ENCODE measurements around the gene OR51M1.

DNA sequence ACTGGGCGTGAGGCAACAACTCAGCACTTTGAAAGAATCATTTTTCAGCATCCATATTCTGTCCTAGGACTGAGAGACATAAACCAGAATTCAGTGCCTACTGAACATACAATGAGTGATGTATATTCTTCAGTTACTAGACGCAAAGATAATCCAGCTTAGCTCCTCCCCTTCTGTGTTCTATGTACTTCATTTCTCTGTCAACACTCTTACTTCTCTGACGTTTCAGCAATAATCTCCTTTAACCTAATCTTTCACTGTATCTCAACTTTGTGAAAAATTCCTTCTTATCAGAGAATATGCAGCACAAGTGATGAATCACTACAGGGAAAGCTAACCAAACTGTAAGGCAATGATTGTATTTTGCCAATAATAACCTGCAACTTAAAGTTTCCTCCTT, 37.8 kb upstream of the OR51M1 start:
- TF ChIP-seq CTCF (IDR thresholded peaks at IDR 0.05; ENCODE audit: poor library complexity) (no peak), EZH2 (IDR thresholded peaks at IDR 0.05; ENCODE audit: borderline replicate concordance) (no peak)

Measured in hepatocyte (in vitro differentiated cells).